ENCODE measurements around the gene LGALSL.

Gene LGALSL

DNA sequence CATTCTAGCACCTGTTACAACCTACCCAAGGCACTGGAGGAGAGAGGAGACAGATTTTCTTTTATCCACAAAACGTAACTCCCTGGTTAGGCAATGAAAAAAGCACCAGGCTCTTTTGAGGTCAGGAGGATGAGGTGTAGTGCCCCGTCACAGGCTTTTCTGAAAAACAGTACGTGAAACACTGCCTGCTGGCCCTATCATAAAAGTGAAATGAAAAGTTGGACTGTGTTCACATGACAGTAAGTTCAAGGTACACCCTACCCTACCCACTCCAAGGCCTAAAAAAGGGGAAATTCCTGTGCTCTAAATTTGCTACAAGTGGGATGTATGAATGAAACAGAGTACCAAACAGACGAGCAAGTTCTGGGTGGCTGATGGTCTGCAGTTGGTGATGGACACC is 17.6 kb downstream of the LGALSL start:
- DNase-seq (ENCODE audit: low spot score), result no peak

DNA sequence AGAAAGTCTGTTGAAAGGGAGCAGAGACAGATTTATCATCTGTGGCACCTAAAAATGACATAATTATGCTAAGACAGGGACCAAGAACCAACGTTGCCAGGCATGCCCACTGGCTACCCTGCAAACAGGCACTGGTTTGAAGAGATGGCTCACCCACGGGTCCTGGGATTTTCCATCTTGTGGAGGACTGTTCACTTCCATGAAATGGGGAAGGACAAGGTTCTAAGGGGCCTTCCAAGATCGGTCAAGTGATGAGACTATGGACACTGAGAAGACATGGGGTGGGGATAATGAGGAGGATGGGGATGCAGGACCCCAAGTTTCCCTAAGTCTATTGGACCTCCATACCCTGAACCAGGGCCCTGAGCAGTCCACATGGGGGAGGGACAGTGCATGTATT is 18.9 kb downstream of the LGALSL start:
- no peak for DNase-seq (ENCODE audit: low spot score)

DNA sequence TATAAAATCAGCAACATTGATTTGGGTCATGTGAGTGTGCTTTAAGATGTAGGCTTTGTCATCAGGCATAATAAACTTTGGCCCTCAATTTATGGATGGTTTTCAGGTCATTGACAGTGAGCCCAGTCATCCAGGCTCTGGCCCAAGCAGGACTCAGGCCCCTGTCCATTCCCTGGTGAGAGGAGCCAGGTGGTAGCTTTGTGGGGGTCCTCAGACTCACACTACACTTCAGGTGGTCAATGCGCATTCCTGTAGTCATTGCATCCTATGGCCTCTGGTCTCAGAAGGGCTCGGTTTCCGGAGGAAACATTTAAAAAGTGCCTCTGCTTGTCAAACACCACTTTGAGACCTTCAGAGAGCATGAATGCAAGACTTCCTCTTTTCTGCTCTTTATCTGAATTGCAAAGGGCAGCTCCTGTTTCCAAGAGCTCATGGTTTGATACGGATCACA is 20.2 kb downstream of the LGALSL start:
- no peak for DNase-seq (ENCODE audit: low spot score)

DNA sequence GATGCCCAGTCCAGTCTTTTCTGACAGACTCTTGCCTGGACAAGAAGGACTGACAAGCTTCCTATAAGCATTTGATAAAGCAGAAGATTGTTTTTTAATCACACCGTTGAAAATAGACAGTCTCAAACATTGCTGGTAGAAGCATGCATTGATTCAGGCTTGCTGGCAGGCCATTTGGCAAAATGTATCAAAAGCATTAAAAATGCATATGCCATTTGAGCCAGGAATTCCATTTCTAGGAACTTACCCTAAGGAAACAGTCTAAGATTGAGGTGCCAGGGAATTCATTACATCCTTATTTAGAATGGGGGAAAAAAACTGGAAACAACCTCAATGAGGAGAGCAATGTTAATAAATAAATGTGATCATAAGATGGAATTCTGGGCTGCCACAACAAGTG is 20.7 kb downstream of the LGALSL start:
- no peak for DNase-seq (ENCODE audit: low spot score)

DNA sequence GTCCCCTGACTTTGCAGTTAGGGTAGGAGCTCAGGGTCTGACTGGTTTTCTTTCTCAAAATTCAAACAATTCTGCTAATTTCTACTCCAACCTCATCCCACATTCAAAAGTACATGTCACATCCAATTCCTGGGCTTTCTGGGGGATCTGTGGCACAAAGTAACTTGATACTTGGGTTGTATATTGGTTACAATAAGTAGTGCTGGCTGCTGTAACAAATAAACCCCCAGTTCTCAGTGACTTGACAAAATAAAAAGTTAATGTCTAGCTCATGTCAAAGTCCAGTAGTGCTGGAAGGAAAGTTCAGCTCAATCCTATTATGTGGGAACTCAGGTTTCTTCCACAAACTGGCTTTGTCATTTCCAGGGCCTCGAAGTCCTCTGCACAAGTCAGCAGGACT is 23.1 kb downstream of the LGALSL start:
- DNase-seq (ENCODE audit: low spot score), result no peak

DNA sequence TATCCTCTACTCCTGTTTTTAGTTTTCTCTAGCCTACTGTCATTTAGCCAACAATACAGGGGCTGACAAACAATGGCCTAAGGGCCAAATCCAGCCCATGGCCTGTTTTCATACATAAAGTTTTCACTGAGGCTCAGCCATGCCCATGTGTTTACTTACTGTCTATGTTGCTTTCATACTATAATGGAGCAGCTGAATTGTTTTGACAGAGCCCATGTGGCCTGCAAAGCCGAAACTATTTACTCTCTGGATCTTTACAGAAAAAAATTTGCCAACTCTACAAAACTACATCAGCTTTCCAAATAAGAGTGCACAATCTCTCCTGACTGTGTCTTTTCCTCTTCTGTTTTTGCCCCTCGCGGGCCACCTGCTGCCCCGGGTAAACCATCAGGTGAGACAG is 24.0 kb downstream of the LGALSL start:
- no peak for DNase-seq (ENCODE audit: low spot score)

DNA sequence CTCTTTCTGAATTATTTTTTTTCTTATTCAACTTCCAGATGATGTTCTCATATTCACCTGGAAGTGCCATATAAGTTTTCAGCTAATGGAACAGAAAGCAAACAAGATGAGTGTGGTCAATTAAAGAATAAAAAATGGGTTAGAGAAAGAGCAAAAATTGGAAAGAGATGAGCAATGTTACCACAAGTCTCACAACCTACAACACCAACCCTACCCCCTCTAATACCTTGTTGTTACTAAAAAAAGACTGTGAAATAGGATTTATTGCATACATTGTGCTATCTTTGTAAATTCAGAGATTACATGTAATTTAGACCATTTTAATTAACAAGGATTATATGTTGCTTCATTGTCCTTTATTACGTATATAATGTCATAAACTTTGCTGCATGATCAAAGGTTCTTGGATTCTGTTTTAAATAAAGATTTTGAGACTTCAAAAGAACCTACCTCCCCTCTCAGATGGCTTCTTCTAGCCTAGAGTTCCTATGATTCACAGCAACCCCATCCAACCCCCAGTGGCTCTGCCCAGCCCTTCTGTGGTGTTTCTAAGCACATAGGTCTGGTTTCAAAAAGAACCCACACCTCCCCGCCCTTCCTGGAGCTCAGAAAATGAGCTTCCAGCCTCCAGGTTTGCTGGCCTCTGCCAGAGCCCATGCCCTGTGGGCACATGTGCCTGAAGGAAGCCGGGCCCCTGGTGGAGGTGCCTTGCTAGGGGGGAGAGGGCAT is 24.7 kb downstream of the LGALSL start:
- DNase-seq (ENCODE audit: low spot score), result no peak

DNA sequence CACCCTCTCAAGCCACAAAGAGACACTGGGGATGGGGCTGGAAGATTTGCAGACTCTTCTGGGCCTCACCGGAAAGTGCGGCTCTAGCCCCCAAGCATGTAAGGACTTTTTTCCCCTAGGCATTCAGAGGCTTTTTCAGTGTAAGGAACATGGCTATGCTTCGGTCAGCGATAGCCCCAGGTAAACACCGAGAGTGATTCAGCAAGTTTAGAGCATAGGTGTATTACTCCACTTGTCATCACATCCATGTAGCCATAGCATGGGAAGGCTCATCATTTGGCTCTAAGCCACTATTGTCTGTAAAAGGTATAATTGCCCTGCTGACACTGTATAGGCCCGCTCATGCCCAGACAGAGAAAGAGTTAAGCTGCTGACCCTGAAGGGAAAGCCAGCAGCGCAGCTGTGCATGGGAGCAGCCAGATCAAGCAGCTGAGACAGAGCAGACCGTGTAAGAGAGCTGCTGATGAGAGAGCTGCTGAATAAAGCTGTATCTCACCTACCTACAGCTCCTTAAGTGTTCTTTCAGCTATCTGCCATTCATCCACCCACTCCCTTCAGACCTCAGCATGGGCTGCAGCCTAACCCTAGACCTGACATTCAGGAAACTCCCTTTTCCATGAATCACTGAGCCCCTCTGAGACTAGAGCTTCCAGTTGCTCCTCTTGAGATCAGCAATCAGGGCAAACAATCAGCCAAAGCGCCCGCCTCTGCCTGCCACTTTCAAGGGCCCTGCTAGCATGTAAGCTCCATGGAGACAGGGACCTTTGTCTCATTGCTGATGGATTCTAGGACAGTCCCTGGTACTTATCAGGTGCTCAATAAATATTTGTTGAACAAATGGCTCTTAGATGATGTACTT is 25.5 kb downstream of the LGALSL start:
- DNase-seq (ENCODE audit: low spot score), result no peak

DNA sequence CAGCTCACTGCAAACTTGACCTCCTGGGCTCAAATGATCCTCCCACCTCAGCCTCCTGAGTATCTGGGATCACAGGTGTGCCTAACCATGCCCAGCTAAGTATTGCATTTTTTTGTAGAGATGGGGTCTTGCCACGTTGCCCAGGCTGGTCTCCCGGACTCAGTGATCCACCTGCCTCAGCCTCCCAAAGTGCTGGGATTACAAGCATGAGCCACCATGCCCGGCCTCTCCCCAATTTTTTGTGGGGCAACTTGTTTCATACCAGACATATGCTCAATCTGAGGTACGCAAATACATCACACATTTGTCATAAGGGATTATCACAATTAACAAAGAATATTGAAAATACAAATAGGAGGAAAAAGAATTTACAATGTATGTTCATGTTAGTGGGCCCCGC is 27.7 kb downstream of the LGALSL start:
- DNase-seq (ENCODE audit: low spot score), result no peak

DNA sequence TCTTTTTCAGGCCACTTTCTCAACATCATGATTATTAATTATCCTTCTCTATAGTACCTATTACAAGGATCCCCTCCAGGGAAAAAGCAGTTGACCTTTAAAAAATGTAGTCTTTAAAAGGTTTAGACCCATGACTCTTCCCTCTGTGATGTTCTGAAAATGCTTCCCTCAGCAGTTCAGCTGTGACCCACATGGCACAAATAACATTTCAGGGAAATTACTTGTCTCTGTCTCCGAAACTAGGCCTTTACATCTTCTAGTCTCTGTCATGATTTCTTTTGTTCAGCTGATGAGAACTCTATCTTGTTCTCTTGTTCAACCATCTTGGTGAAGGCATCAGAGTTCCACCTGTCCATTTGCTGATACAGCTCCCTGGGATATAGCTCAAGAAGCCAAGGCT is 28.3 kb downstream of the LGALSL start:
- no peak for DNase-seq (ENCODE audit: low spot score)

DNA sequence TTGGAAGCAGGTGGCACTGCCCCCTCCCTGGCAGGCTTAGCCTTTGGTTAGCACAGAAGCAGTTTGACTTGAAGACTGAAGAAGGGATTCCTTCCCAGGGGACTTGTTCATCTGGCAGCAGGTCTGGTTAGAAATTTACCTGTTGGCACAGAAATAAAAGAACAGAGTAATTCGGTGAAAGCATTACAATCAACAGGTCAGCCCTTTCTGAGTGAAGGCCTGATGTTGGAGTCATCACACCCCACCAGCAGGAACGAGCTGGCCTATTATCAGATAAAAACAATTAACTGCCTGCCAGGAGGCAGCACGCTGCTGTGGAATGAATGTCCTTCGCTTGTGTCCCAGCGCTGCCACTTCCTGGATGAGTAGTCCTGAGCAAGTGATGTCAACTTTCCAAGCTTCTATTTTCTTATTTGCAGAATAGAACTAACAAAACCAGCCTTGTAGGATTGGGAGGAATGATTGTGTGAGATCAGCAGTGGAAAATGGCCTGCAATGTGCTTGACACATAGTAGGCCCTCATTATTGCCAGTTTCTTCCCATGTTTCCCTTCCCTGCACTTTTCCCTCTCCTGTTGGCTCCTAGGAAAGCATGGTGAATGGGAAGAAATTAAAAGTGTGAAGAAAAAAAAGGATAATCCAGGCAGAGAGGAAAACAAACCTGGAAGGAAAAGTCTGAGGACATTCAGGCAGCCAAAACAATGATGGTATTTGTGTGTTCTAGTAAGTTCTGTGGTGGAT is 29.0 kb downstream of the LGALSL start:
- DNase-seq (ENCODE audit: low spot score), result no peak

DNA sequence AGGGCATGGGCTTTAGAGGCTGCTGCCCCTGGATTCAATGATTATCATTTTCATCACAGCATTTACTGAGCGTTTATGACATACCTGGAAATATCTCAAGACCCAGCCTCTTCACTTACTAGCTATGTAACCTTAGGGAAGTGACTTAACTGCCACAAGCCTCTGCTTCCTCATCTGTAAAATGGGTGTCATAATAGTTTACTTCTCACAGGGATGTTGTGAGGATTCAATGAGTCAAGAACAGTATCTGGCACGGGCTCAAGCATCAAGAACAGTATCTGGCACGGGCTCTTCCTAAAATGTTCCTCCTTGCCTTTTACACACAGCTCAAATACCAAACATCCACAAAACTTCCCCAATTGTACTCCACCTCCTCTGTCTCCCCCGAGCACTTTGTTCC is 31.4 kb downstream of the LGALSL start:
- no peak for DNase-seq (ENCODE audit: low spot score)

DNA sequence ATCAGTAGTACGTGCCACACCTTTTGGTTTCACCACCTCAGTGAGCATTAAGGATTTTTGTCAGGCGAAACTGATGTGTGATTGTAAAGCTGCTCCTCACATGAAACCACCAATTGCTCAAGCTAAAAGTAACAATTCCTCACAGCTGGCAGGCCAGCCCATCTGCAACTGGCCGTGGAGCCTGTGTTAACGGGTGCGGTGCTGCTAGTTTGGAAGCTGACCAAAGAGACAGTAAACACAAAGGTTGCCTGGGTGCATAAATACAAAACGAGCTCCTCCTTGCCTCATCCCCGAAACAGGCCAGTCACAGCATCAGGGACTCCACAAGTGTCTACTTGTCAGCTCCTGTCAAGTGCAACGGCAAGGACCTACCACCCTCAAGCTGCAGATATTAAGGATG is 32.0 kb downstream of the LGALSL start:
- no peak for DNase-seq (ENCODE audit: low spot score)

DNA sequence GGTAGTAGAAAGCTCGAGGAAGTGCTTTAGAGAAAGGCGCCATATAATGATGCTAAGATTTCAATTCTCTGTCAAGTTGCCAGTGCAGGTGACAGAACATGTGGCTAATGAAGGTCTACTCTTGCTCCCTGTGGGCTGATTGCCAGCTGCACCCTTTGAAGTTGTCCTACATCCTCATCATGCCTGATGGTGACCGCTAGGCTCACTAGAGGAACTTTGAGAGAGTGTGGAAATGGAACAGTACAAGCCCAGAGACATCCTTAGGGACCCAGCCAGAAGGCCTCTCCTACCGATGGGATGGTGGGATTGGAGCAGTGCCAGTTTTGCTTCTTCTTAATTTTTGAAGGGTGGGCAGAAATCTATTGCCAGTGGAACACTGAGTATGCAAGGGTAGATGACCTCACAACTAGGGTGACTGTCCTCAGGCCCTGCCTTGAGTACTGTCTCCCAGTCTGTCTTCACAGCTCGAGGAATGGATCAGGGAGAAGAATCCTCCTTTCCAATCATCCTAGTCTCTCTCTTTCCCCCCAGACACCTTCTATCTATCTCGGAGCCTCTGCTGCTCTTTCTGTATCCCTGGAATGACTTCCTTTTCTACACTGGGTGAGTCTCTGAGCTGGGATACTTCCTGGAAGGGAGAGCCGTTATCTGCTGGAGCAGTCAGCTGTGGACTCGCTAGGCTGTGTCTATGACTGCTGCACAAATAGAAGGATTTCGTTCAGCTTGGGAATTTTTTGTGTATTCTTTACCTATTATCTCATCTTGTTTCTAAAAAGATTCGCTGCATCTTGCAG is 33.5 kb downstream of the LGALSL start:
- DNase-seq (ENCODE audit: low spot score), result no peak

DNA sequence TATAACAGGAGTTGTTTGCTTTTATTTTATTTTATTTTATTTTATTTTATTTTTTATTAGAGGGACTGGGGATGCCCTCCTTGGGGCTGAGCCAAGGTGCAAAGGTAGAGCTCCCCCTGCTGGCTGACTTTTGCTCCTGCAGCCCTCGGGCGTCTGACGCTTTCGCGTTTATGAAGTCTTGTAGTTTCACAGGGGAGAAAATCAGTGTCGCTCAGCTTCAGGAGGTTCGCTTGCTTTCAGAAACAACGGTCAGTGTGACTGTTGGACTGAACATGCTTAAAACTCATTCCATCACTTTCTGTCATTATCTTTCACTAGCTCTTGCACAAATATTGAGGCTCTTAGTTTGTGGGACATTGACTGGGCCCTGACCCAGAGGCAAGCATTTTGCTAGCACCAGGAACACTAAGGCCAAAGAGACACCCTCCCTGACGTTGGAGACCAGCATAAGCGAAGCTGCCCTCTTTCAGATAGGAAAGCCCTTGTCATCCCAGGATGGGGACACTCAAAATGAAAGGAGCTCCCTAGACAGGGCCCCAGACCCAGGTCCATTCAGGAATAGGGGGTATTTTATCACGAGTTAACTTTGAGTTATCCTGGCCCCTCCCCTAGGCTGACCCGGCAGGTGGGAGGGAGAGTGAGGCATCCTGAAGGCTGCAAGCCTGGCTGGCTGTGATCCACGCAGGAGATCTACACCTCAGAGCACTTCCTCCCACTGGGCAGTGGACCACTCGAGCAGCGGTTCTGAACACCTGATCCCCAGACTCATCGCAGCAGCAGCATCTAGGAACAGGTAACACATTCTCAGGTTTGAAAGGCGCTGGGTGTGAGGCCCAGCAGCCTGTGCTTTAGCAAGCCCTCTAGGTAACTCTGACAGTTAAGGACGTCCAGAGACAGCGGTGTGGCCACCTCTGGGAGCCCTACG is 34.4 kb downstream of the LGALSL start:
- DNase-seq (ENCODE audit: low spot score), result peak; percentile 30

DNA sequence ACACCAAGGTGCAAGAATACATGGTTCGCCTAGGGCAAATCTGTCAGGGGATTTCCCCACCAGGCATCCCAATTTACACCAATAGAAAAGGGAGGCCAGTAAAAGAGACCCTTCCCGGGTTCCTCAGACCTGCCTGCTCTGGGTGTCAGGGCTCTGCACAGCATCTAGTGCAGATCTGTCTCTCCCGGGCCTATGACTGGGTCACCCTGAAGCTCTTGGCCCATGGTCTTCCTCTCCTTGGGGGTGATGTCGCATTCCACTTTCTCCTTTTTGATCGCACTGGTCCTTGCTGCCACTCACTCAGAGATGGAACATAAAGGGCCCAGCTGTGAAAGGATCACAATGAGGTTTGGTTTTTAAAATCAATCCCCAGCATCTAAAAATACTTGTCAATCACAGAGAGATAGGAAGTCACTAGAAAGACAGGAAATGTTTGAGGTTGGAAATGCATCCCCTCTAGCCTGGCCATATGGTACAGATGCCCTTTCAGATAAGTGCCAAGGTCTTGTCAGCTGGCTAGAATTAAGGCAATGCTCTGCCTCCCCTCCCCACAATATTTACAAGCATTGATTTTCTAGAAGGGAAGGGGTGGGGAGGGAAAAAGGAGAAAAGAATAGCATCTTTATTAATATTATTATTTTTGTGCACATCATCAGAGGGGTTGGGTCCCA is 35.3 kb downstream of the LGALSL start:
- DNase-seq (ENCODE audit: low spot score), result no peak

DNA sequence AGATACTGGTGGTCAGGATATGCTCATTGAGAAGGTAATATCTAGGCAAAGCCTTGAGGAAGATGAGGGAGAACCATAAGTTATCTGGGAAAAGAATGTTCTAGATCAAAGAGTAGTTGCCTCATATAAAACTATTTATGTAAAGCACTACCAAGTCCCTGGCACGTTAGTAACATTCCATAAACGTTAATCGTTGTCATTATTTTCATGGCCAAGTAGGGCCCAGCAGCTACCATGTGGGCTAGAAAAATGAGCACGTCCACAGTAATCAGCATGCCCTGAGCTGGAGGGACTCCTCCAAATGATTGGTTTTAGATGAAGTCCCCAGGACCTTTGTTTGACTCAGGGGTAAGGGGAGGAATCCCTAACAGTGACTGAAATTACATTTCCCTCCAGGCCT is 37.5 kb downstream of the LGALSL start:
- DNase-seq (ENCODE audit: low spot score), result no peak

DNA sequence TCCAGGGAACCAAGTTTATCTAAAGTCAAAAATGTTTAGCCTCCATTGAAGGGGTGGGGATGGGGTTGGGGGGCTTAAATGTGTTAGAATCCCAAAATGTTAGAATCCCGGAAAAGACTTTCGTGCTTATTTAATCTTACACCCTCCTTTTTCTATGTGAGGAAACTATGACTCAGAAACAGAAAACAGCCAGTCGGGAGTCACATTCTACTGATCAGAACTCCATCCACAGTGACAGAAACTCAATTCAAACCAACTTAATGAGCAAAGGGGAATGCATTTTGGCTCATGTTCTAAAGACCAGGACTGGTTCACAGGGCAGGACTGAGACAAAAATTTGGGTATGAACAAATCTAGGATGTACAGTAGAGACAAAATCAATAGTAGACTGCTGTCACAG is 38.3 kb downstream of the LGALSL start:
- DNase-seq (ENCODE audit: low spot score), result no peak

DNA sequence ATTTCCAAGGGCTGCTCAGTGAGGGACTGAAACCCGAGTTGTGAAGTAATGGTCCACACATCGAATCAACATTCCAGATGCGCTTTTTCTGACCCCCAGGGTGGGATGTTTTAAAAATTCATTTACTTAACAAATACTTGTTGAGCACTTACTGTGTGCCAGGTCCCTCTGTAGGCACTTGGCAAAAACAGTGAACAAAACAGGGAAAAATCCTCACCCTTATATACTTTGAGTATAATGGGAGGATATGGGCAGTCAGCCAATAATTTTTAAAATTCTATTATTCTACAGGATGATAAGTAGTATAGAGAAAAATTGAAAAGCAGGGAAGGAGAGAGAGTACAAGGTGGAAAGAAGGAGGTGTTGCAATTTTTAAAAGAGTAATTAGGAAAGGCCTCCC is 38.9 kb downstream of the LGALSL start:
- no peak for DNase-seq (ENCODE audit: low spot score)

DNA sequence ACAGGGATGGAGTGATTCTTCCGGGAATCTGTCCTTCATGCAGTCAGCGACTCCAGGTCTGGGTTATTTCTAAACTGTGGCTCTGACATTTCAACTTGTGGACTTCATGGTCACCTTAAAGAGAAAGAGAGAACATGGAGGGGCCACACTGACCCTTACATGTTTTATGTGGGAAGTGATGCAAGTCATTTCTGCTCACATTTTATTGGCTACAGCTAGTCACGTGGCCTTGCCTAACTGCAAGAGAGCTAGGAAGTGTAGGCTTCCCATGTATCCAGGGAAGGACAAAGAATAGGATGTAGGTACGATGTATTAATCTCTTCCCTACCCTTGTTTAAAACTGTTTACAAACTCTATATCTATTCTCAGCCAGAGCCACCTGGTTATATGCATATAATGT is 39.8 kb downstream of the LGALSL start:
- DNase-seq (ENCODE audit: low spot score), result no peak
